HG02973 (cell line): Measurements from ENCODE around the gene CAST.
A peak's percentile ranks its signal among the peaks of the same experiment; 100 is the strongest.

Source experiments
- ATAC-seq: cut with Tn5 transposase; IDR thresholded peaks from one replicate; pipeline ENCODE4 v1.9.1; 2021; ENCODE audit warnings: moderate library complexity; ENCODE audit not compliant: unreplicated experiment

Gene CAST

DNA sequence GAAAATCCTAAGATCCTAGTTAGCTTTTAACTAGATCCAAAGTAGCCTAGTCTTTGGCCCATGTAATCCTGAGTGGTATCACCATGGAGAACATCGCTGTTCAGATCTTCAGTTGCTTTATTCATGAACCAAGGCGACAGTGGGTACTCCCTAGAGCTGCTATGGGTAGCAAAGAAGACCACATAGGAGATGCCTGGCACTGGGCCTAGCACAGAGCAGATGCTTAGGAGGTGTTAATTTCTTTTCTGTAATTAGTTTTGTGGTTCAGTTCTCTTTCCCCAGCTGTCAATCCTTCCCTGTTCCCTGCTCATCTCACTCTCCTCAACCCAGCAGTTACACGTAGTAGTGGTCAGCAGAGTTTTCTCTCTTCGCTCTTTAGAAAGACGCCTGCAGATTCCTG is 9.3 kb downstream of the CAST start:
- ATAC-seq, result no peak

DNA sequence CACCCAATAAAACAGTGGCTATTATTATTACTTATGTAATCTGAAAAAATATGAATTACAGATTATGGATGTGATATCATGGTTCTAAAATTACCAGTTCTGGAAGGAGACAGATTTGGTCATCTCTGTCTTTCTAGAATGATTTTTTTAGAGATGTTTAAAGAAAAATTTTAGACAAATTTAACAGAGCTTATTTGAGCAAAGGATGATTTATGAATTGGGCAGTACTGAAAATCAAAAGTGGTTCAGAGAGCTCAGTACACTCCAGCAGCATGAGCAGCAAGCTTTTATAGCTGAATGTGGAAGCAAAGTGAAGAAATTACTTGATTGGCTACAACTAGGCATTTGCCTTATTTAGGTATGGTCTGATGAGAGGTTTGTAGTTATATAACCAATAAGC is 11.0 kb downstream of the CAST start:
- no peak for ATAC-seq

DNA sequence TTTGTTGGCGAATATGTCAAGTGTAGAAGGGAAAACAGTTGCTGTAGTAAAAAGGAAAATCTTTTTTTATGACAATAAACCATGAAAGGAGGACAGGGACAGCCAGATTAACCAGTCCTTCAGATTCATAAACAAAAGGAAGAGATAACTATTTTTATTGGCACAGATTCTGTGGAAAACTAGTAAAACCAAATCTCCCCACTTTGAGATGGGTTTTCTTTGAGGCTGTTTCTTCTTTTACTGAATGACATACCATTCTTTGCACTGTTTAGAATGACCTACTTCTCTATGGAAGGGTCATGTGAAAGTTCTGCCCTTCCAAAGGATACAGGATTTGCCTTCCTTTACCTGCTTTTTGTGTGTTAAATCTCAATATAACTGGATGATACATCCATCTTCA is 13.7 kb downstream of the CAST start:
- ATAC-seq, result no peak

DNA sequence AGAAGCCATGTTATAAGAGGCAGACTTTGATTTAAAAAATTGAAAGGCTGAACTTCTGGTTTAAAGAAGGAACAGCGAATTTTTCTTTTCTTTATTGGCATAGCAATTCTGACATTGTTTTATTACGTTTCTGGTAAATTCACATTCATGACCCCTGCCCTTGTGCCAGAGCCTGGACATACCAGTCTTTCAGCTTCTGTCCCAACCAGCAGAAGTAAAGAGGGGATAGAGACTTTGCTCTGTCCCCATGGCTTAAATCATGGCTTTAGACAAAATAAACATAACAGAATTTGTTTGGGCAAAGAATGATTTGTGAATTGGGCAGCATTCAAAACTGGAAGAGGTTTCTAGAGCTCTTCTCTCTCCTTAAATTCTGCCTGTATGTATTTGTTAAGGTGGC is 15.3 kb downstream of the CAST start:
- ATAC-seq, result no peak

DNA sequence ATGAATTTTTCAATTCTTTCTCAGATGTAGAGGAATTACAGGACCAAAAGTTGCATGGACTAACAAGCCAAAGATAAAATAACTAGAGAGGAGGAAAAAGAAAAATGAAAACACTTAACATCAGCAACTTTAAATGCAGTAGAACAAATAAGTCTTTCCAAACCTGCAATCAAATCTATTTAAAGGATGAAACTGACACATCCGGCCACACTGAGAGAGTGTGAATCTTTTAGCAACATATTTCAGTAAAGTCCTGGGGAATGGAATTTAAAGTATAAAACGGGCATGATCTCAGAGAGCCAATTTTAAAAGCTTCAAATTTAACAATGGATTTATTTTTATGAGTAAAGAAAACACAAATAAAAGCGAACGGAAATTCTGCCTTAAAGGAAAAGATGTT is 17.1 kb downstream of the CAST start:
- no peak for ATAC-seq

GRCh38 chr5:96680759-96681470 is 18.7 kb downstream of the CAST start:
- no peak for ATAC-seq

GRCh38 chr5:96683392-96683791 is 21.2 kb downstream of the CAST start:
- ATAC-seq, result no peak

DNA sequence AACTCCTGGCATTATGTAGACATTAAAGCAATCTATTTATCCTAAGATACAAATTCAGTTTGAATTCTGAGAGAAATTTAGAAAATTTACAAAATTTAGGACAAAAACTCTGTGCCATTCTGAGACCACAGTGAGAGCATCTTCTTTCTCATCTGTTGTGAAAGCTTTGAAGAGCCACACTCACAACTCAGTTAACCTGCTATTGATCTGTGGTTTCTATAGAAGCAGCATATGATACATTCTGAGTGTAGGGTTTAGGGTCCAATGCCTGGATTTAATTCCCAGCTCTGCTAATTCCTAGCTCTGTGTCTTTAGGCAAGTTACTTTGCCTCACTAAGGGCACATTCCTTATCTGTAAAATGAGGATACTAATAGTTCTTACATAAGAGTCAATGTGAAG is 21.6 kb downstream of the CAST start:
- ATAC-seq, result no peak

GRCh38 chr5:96687080-96687479 is 24.9 kb downstream of the CAST start:
- ATAC-seq, result no peak

DNA sequence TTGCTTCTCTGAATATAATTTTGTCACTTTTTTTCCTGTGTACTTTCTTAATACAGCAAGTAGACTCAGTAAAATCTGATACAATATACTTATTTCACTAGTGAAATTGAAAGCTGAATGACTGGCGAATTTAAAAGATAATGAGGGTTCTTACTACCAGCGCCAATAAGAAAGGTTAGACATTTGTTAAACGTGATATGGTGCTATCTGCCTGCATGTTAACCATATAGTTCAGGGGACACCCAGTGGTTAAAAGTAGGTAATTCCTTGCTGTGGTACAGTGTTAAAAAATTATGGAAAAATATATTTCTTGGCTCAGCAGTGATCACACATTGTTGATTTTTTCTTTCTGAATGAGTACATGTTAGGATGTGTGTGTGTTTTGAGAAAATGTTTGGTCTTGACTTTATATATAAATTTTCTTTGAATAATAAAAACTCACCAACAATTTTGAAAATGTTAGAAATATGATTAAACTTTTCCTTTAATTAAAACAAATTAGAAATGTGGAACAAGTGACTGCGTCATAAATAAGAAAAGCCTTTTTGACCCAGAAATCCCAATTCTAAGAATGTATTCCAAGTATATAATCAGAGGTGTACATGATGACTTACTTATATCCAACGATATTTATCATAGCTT is 25.8 kb downstream of the CAST start:
- peak; percentile 82 for ATAC-seq

DNA sequence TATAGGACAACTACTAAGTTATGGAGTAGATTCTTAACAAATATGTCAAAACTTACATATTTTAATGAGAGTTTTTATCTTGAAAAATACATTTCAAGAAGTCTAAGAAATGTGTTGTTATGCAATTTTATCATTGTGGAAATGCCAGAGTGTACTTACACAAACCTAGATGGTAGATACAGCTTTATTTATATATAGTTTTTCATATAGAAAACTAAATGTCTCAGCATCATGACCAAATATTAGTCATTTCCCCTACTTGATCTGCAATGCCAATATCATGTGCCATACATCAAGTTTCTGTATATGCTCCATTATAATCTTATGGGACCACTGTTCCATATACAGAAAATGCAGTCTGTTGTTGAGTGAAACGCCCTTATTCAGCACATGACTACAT is 28.7 kb downstream of the CAST start:
- no peak for ATAC-seq

- no peak for ATAC-seq
Measured at GRCh38 chr5:96691503-96692303, 29.5 kb downstream of the CAST start.

GRCh38 chr5:96692441-96692840 is 30.3 kb downstream of the CAST start:
- no peak for ATAC-seq

- ATAC-seq, result no peak
Measured at GRCh38 chr5:96699186-96699820, 37.1 kb downstream of the CAST start.

- peak; percentile 49 for ATAC-seq
Measured at GRCh38 chr5:96702503-96703383, 40.6 kb downstream of the CAST start.

DNA sequence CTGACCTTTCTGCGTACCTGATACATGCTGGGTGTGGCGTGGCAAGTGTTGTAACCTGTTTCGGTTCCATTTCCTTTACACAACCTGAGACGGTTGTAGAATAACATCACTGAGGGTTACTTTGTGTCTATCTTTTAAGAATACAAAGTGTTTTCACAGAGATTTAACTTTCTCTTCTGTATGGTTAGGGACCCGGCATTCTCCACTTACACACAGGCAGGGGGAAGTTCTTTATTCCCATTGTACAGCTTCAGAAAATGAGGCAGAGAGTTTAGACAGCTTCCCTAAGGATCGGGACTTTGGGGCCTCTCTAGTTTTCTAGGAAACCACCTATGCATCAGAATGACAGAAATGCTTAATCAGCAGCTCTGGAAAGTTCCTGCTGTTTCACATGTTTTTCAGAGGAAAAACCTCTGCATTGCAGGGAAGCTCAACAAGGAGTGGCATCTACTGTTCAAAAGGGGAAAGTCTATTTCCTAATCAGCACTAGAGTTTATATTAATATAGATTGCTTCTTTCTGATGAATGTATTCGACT is 41.3 kb downstream of the CAST start:
- ATAC-seq, result peak; percentile 91

DNA sequence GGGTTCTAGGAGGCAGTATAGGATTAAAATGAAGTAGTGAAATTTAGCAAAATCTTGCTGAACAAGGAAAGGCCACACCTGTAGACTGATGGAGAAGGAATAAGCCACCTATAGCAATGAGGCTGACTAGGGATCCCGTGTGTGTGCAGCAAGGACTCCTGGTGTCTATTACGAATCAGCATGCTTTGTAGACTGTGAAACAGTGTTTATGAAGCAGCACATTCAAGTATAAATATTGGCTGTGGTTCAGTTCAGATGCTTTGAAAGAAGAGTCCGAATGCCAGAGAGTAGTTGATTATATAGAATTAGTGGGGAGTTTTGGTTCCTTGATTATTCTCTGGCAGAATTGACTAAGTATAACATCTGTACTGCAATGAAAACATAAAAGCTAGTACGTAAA is 41.8 kb downstream of the CAST start:
- ATAC-seq, result no peak

DNA sequence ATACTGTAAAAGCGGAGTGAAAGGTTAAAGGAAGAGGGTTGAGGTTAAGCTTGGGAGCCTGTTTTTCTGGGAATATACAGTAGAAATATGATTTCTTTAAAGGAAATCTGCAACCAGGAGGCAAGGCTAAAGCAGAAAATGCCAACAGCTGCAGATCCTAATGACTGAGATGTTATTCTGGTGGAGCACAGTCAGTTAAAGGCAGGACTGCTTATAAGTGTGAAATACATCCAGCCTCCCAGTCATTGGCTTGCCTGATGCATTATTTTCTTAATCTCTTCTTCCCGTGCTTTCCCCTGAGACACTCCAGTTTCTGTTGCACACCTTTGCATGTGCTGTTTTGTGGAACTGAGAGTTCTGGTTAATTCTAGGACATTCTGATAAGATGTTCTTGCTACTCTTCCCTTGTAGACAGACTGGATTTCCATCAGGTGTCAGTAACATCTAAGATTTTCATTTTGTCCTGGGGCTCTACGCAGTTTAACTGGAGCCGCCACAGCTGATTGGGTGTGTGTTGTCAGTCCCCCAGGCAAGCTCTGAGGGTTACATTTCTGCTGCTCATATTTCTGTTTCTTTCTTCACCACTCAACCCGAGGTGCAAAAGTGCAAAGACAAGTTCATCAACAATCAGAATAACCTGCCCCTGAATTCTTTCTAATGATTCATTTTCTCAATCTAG is 44.4 kb downstream of the CAST start:
- no peak for ATAC-seq

DNA sequence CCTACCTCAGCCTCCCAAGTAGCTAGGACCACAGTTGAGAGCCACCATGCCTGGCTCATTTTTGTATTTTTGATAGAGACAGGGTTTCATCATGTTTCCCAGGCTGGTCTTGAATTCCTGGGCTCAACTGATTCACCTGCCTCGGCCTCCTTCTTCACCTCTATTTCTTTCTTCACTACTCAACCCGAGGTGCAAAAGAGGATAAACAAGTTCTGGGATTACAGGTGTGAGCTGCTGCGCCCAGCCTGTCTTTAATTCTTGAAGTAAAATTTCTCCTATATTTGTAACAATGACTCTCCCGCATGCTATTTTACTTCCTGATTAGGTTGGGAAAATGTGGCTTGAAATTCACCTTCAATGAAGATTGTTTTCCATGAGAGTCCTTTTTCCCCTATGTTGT is 46.4 kb downstream of the CAST start:
- no peak for ATAC-seq
